ENCODE results near the gene CACNA1A. TPM values are rescaled to one million over a fixed set of nuclear protein-coding genes. Genes with fewer than 3 reads are reported as not detected.

The CACNA1A gene
- total RNA-seq, 2 experiments from 2014 or later, result 0.19 to 0.78 TPM

DNA sequence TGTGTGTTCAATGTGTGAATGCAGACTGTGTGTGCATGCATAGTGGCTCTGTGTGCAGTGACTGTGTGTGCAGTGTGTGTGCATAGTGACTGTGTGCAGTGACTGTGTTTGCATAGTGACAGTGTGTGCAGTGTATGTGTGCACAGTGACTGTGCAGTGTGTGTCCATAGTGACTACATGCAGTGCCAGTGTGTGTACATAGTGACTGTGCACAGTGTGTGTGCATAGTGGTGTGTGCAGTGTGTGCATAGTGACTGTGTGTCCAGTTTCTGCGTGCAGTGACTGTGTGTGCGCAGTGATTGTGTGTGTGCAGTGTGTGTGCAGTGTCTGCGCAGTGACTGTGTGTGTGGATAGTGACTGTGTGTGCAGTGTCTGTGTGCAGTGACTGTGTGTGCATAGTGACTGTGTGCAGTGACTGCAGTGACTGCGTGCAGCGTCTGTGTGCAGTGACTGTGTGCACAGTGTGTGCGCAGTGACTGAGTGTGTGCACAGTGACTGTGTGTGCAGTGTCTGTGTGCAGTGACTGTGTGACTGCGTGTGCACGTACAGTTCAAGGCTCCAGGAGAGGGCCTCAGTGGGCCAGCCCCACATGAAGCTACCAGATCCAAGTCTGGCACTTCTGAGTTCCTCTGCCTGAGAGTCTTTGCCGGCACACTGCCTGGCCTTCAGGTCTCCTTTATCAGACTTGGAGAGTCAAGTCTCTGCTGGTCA lies 265.8 kb downstream of the CACNA1A start:
- H3K27ac ChIP-seq (ENCODE audit: low read depth, low read length, poor library complexity, severe bottlenecking), result no peak overlapping the region
- no peaks in the 10 kb centered on the region for H3K9me3 ChIP-seq (ENCODE audit: low read length)
- intact Hi-C loops (cut with micrococcal nuclease; ENCODE audit: unreplicated experiment), result no loop called here
- no peak overlapping the region for H3K4me2 ChIP-seq (ENCODE audit: low read length)
- no peaks in the 10 kb centered on the region for H4K20me1 ChIP-seq (ENCODE audit: insufficient read depth, low read length)
- H3K36me3 ChIP-seq (ENCODE audit: insufficient read depth, low read length), result no peaks in the 10 kb centered on the region; the same call in 1 of the 2 replicates
- no peak overlapping the region for H2AFZ ChIP-seq (ENCODE audit: low read length)
- no peak for TF ChIP-seq EZH2phosphoT487 (IDR thresholded peaks at IDR 0.05; ENCODE audit: borderline replicate concordance, low read depth, low read length)
- TF ChIP-seq, protein P1, sequence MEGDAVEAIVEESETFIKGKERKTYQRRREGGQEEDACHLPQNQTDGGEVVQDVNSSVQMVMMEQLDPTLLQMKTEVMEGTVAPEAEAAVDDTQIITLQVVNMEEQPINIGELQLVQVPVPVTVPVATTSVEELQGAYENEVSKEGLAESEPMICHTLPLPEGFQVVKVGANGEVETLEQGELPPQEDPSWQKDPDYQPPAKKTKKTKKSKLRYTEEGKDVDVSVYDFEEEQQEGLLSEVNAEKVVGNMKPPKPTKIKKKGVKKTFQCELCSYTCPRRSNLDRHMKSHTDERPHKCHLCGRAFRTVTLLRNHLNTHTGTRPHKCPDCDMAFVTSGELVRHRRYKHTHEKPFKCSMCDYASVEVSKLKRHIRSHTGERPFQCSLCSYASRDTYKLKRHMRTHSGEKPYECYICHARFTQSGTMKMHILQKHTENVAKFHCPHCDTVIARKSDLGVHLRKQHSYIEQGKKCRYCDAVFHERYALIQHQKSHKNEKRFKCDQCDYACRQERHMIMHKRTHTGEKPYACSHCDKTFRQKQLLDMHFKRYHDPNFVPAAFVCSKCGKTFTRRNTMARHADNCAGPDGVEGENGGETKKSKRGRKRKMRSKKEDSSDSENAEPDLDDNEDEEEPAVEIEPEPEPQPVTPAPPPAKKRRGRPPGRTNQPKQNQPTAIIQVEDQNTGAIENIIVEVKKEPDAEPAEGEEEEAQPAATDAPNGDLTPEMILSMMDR (conservative IDR thresholded peaks at IDR 0.05; ENCODE audit: low read length), result no peak
- H3K79me2 ChIP-seq (ENCODE audit: insufficient read depth, low read depth, low read length), result no peaks in the 10 kb centered on the region
- no peak overlapping the region for H3K4me3 ChIP-seq (ENCODE audit: low read depth, low read length, poor library complexity, severe bottlenecking)
- no peaks in the 10 kb centered on the region for H3K9me2 ChIP-seq (ENCODE audit: insufficient read depth, low read length)
- no peak for DNase-seq (ENCODE audit: low spot score)
- peaks cover 5% of the 10 kb centered on the region for H3K4me1 ChIP-seq (ENCODE audit: insufficient read depth, low read length, poor library complexity, severe bottlenecking)
- no TSS peak for BruUV-seq (replicated peaks)
- ChIA-PET CTCF (ENCODE audit: unreplicated experiment) (no interaction called here), POLR2A (no interaction called here)

GRCh38 chr19:13238891-13239534 lies 267.3 kb downstream of the CACNA1A start:
- H3K4me2 ChIP-seq (ENCODE audit: low read length), result no peak overlapping the region
- no peaks in the 10 kb centered on the region for H3K9me2 ChIP-seq (ENCODE audit: insufficient read depth, low read length)
- intact Hi-C loops (cut with micrococcal nuclease; ENCODE audit: unreplicated experiment), result no loop called here
- no peaks in the 10 kb centered on the region for H4K20me1 ChIP-seq (ENCODE audit: insufficient read depth, low read length)
- no peaks in the 10 kb centered on the region for H3K79me2 ChIP-seq (ENCODE audit: insufficient read depth, low read depth, low read length)
- no TSS peak for BruUV-seq (replicated peaks)
- TF ChIP-seq EZH2phosphoT487 (IDR thresholded peaks at IDR 0.05; ENCODE audit: borderline replicate concordance, low read depth, low read length), result no peak
- TF ChIP-seq, protein P1 (conservative IDR thresholded peaks at IDR 0.05; ENCODE audit: low read length), result no peak
- H3K27ac ChIP-seq (ENCODE audit: low read depth, low read length, poor library complexity, severe bottlenecking), result no peak overlapping the region
- POLR2A ChIA-PET, result no interaction called here
- no peak overlapping the region for H2AFZ ChIP-seq (ENCODE audit: low read length)
- CTCF ChIA-PET (ENCODE audit: unreplicated experiment), result no interaction called here
- H3K4me3 ChIP-seq (ENCODE audit: low read depth, low read length, poor library complexity, severe bottlenecking), result no peak overlapping the region
- no peak for DNase-seq (ENCODE audit: low spot score)
- no peaks in the 10 kb centered on the region for H3K9me3 ChIP-seq (ENCODE audit: low read length)
- peaks cover 17% of the 10 kb centered on the region for H3K4me1 ChIP-seq (ENCODE audit: insufficient read depth, low read length, poor library complexity, severe bottlenecking)
- H3K36me3 ChIP-seq (ENCODE audit: insufficient read depth, low read length), result no peaks in the 10 kb centered on the region; the same call in 1 of the 2 replicates

DNA sequence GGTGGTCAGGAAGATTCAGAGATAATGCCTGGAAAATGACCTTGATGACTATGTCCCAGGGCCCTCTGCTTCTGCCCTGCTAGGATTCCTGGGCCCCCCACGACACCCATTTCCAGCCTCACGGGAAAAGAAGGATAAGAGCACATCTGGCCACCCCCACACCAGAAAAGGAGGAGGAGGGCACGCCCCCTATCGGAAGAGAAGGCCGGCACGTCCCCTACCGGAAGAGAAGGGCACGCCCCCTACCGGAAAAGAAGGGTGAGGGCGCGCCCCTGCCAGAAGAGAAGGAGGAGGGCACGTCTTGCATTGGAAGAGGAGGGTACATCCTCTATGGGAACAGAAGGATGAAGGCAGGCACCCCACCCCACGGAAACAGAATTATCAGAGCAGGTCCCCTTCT lies 271.8 kb downstream of the CACNA1A start:
- Histone ChIP-seq H3K79me2 (ENCODE audit: insufficient read depth, low read depth, low read length) (no peaks in the 10 kb centered on the region), H3K4me3 (ENCODE audit: low read depth, low read length, poor library complexity, severe bottlenecking) (peak overlapping the region; percentile 31), H2AFZ (ENCODE audit: low read length) (peak overlapping the region; percentile 93), H3K27ac (ENCODE audit: low read depth, low read length, poor library complexity, severe bottlenecking) (no peak overlapping the region), H3K4me1 (ENCODE audit: insufficient read depth, low read length, poor library complexity, severe bottlenecking) (peaks cover 12% of the 10 kb centered on the region), H3K4me2 (ENCODE audit: low read length) (peak overlapping the region; percentile 58), H3K9me3 (ENCODE audit: low read length) (no peaks in the 10 kb centered on the region), H4K20me1 (ENCODE audit: insufficient read depth, low read length) (no peaks in the 10 kb centered on the region), H3K9me2 (ENCODE audit: insufficient read depth, low read length) (no peaks in the 10 kb centered on the region), H3K36me3 (ENCODE audit: insufficient read depth, low read length) (no peaks in the 10 kb centered on the region; the same call in 1 of the 2 replicates)
- CTCF ChIA-PET (ENCODE audit: unreplicated experiment), result no interaction called here
- DNase-seq (ENCODE audit: low spot score), result peak; percentile 74
- intact Hi-C loops (cut with micrococcal nuclease; ENCODE audit: unreplicated experiment), result loop anchor here (1.0 kb wide), 1 partner anchor 39 kb away; no protein-coding TSS in a partner anchor
- no TSS peak for BruUV-seq (replicated peaks)
- POLR2A ChIA-PET, result no interaction called here
- no peak for TF ChIP-seq EZH2phosphoT487 (IDR thresholded peaks at IDR 0.05; ENCODE audit: borderline replicate concordance, low read depth, low read length)
- TF ChIP-seq, protein P1 (conservative IDR thresholded peaks at IDR 0.05; ENCODE audit: low read length), result peak; percentile 84
